IMR-90 (cell line): Measurements from ENCODE around the gene NEO1. TPM values are rescaled to one million over a fixed set of nuclear protein-coding genes. Genes with fewer than 3 reads are reported as not detected.

Source experiments
- ATAC-seq: fragments of 200-7000 bp; cut with Tn5 transposase; 2 replicates; pipeline ENCODE4 v1.9.1; 2020; ENCODE audit warnings: low read depth, mild to moderate bottlenecking, moderate library complexity
- BruUV-seq: library from RNA; stranded (reverse); fragments of 400-500 nt; replicated peaks from 2 replicates; lab custom pipeline; 2021; lab: Mats Ljungman, UMichigan
- CTCF ChIA-PET: fragments of 300-600 bp; formaldehyde crosslinking; extraction: SDS; loops from one replicate; lab custom pipeline; 2021; ENCODE audit warnings: antibody characterized with exemption; lab: Yijun Ruan, JAX
- POLR2A ChIA-PET: fragments of 300-600 bp; sonication (Branson Sonifier 250); formaldehyde crosslinking; loops from one replicate; lab custom pipeline; 2022; ENCODE audit warnings: antibody characterized with exemption; ENCODE audit not compliant: unreplicated experiment; lab: Charles Lee
- DNase-seq: peaks from one replicate; pipeline ENCODE4 v3.0.0; 2013
- H2AFZ ChIP-seq: replicated peaks from 2 replicates; pipeline ENCODE3; 2013; ENCODE audit warnings: low read length, mild to moderate bottlenecking; ENCODE audit not compliant: poor library complexity
- H2AK5ac ChIP-seq: 2 replicates; pipeline ENCODE4 v1.6.1; 2013; ENCODE audit warnings: low read depth, low read length, inconsistent platforms
- H2AK9ac ChIP-seq: replicated peaks from 2 replicates; pipeline ENCODE3; 2013; ENCODE audit warnings: mild to moderate bottlenecking, low read depth, low read length, moderate library complexity; ENCODE audit not compliant: poor library complexity
- H2BK120ac ChIP-seq: 2 replicates; pipeline ENCODE4 v1.6.1; 2013; ENCODE audit warnings: low read depth, low read length, inconsistent platforms
- H2BK15ac ChIP-seq: 3 replicates; pipeline ENCODE4 v1.6.1; 2013; ENCODE audit warnings: low read depth, low read length, inconsistent platforms
- H2BK20ac ChIP-seq: 2 replicates; pipeline ENCODE4 v1.6.1; 2013; ENCODE audit warnings: low read depth, mild to moderate bottlenecking, inconsistent platforms, low read length, moderate library complexity
- H2BK5ac ChIP-seq: 2 replicates; pipeline ENCODE4 v1.6.1; 2013; ENCODE audit warnings: mild to moderate bottlenecking, low read depth, low read length, inconsistent platforms; ENCODE audit not compliant: poor library complexity, severe bottlenecking
- H3K14ac ChIP-seq: replicated peaks from 2 replicates; pipeline ENCODE4 v1.6.1; 2013; ENCODE audit warnings: low read depth, low read length, inconsistent platforms
- H3K18ac ChIP-seq: 2 replicates; pipeline ENCODE4 v1.6.1; 2013; ENCODE audit warnings: low read depth, low read length, control low read depth
- H3K23ac ChIP-seq: 2 replicates; pipeline ENCODE4 v1.6.1; 2013; ENCODE audit warnings: low read depth, low read length, inconsistent platforms
- H3K27ac ChIP-seq: 2 replicates; pipeline ENCODE4 v1.5.1; 2013; ENCODE audit warnings: mild to moderate bottlenecking, control low read depth, low read length; ENCODE audit not compliant: insufficient read depth
- H3K27me3 ChIP-seq: 2 replicates; pipeline ENCODE4 v1.6.1; 2013; ENCODE audit warnings: low read length; ENCODE audit not compliant: control insufficient read depth, insufficient read depth
- H3K36me3 ChIP-seq: 2 replicates; pipeline ENCODE4 v1.6.1; 2013; ENCODE audit warnings: low read length, mixed read lengths; ENCODE audit not compliant: control insufficient read depth, insufficient read depth
- H3K4ac ChIP-seq: 2 replicates; pipeline ENCODE4 v1.6.1; 2013; ENCODE audit warnings: low read depth, low read length, inconsistent platforms
- H3K4me1 ChIP-seq: 2 replicates; pipeline ENCODE4 v1.6.1; 2013; ENCODE audit warnings: low read length, mixed read lengths; ENCODE audit not compliant: control insufficient read depth, insufficient read depth
- H3K4me2 ChIP-seq: 2 replicates; pipeline ENCODE4 v1.6.1; 2013; ENCODE audit warnings: low read depth, mild to moderate bottlenecking, control low read depth, low read length, moderate library complexity
- H3K4me3 ChIP-seq: 2 replicates; pipeline ENCODE4 v1.5.1; 2013; ENCODE audit warnings: low read depth, mild to moderate bottlenecking, control low read depth, low read length, moderate library complexity; ENCODE audit not compliant: insufficient read depth
- H3K56ac ChIP-seq: 2 replicates; pipeline ENCODE4 v1.6.1; 2013; ENCODE audit warnings: low read length, inconsistent platforms; ENCODE audit not compliant: insufficient read depth; ENCODE audit errors: extremely low read depth
- H3K79me1 ChIP-seq, 2 experiments: 2 replicates each; pipeline ENCODE4 v1.6.1; 2013; ENCODE audit warnings: low read length in 2 of 2, inconsistent platforms in 1 of 2, low read depth in 1 of 2
- H3K9ac ChIP-seq: 2 replicates; pipeline ENCODE4 v1.6.1; 2013; ENCODE audit warnings: low read depth, low read length, control low read depth
- H3K9me1 ChIP-seq: 2 replicates; pipeline ENCODE4 v1.6.1; 2013; ENCODE audit warnings: low read length, inconsistent platforms; ENCODE audit not compliant: insufficient read depth
- H3K9me3 ChIP-seq: 2 replicates; pipeline ENCODE4 v1.6.1; 2013; ENCODE audit warnings: low read length; ENCODE audit not compliant: control insufficient read depth, insufficient read depth
- H4K20me1 ChIP-seq: 2 replicates; pipeline ENCODE4 v1.6.1; 2013; ENCODE audit warnings: low read length, inconsistent platforms; ENCODE audit not compliant: insufficient read depth
- H4K5ac ChIP-seq: 2 replicates; pipeline ENCODE4 v1.6.1; 2013; ENCODE audit warnings: mild to moderate bottlenecking, low read depth, low read length, control low read depth
- H4K8ac ChIP-seq, 2 experiments: 2 replicates each; pipeline ENCODE4 v1.6.1; 2013; ENCODE audit warnings: low read depth in 2 of 2, low read length in 2 of 2, control low read depth in 1 of 2, inconsistent platforms in 1 of 2
- H4K91ac ChIP-seq: 2 replicates; pipeline ENCODE4 v1.6.1; 2013; ENCODE audit warnings: low read depth, low read length, inconsistent platforms; ENCODE audit not compliant: insufficient read depth
- BHLHE40 ChIP-seq: fragments of 150-350 bp; IDR thresholded peaks from 2 replicates; pipeline ENCODE4 v1.6.1; 2016; ENCODE audit warnings: mild to moderate bottlenecking, low read depth, low read length
- CEBPB ChIP-seq: IDR thresholded peaks from 2 replicates; pipeline ENCODE4 v1.6.1; 2012; ENCODE audit warnings: low read depth, low read length, improper control_type of control experiment
- CHD1 ChIP-seq: IDR thresholded peaks from 2 replicates; pipeline ENCODE4 v1.6.1; 2012; ENCODE audit warnings: low read depth, low read length, improper control_type of control experiment
- CTCF ChIP-seq: conservative IDR thresholded peaks from 2 replicates; pipeline ENCODE4 v1.5.1; 2012; ENCODE audit warnings: mild to moderate bottlenecking, low read depth, low read length, improper control_type of control experiment
- ELK1 ChIP-seq: fragments of 150-350 bp; IDR thresholded peaks from 2 replicates; pipeline ENCODE4 v1.6.1; 2016; ENCODE audit warnings: low read depth, mild to moderate bottlenecking, low read length, moderate library complexity, borderline replicate concordance
- FOS ChIP-seq: fragments of 150-350 bp; IDR thresholded peaks from 2 replicates; pipeline ENCODE4 v1.6.1; 2016; ENCODE audit warnings: low read depth, low read length
- MAFK ChIP-seq: IDR thresholded peaks from 2 replicates; pipeline ENCODE4 v1.6.1; 2012; ENCODE audit warnings: low read depth, low read length, improper control_type of control experiment
- MAZ ChIP-seq: IDR thresholded peaks from 2 replicates; pipeline ENCODE4 v1.6.1; 2012; ENCODE audit warnings: low read depth, mild to moderate bottlenecking, low read length, improper control_type of control experiment, moderate library complexity, borderline replicate concordance
- MXI1 ChIP-seq: IDR thresholded peaks from 2 replicates; pipeline ENCODE4 v1.6.1; 2012; ENCODE audit warnings: low read depth, mild to moderate bottlenecking, low read length, moderate library complexity, borderline replicate concordance
- NFE2L2 ChIP-seq: fragments of 150-350 bp; IDR thresholded peaks from 2 replicates; pipeline ENCODE4 v1.6.1; 2016; ENCODE audit warnings: low read depth, mild to moderate bottlenecking, low read length
- POLR2A ChIP-seq: IDR thresholded peaks from 2 replicates; pipeline ENCODE4 v1.6.1; 2012; ENCODE audit warnings: mild to moderate bottlenecking, low read depth, low read length
- RAD21 ChIP-seq: IDR thresholded peaks from 2 replicates; pipeline ENCODE4 v1.6.1; 2012; ENCODE audit warnings: low read length, improper control_type of control experiment
- RCOR1 ChIP-seq: IDR thresholded peaks from 2 replicates; pipeline ENCODE4 v1.6.1; 2012; ENCODE audit warnings: mild to moderate bottlenecking, low read length, improper control_type of control experiment; ENCODE audit not compliant: insufficient replicate concordance
- SMC3 ChIP-seq: fragments of 150-350 bp; IDR thresholded peaks from 2 replicates; pipeline ENCODE4 v1.6.1; 2016; ENCODE audit warnings: low read depth, mild to moderate bottlenecking, antibody characterized with exemption, low read length, moderate library complexity
- USF2 ChIP-seq: fragments of 150-350 bp; IDR thresholded peaks from 2 replicates; pipeline ENCODE4 v1.6.1; 2017; ENCODE audit warnings: mild to moderate bottlenecking, antibody characterized with exemption, low read length, low read depth
- WGBS, 2 experiments: methylation state at CpG; one replicate each; pipeline versions ENCODE4 v1.1.5 to v1.1.7; 2013; ENCODE audit warnings: missing lambda C conversion rate in 2 of 2; ENCODE audit not compliant: insufficient read length in 1 of 2; ENCODE audit errors: extremely low coverage in 2 of 2; 5-methylcytosine and 5-hydroxymethylcytosine counted together
- dilution Hi-C: fragments of 300-500 bp; cut with HindIII; formaldehyde crosslinking; loops from one replicate; pipeline ENCODE4 v1.14.3; 2018; ENCODE audit warnings: low sequenced_read_pairs; ENCODE audit not compliant: unreplicated experiment
- in situ Hi-C: fragments of 300-500 bp; cut with MboI; formaldehyde crosslinking; loops from 3 replicates; pipeline ENCODE4 v1.14.3; 2019; ENCODE audit warnings: low sequenced_read_pairs, inconsistent platforms, mixed read lengths
- intact Hi-C: fragments of 100-400 bp; cut with micrococcal nuclease; formaldehyde crosslinking; loops from 2 replicates; pipeline ENCODE4 v1.10.0; 2022
- polyA plus RNA-seq, 3 experiments: library from polyadenylated mRNA; depleted of rRNA; stranded (reverse); fragments of >200 nt; gene quantifications; 2 replicates each; pipeline ENCODE4 v1.2.3, GENCODE V29; 2012; ENCODE audit warnings: low replicate concordance in 1 of 3
- total RNA-seq: library from RNA; depleted of rRNA; stranded (reverse); fragments of >200 nt; gene quantifications from 2 replicates; pipeline ENCODE4 v1.2.3, GENCODE V29; 2012

Gene NEO1
- total and polyA plus RNA-seq, 2 of the 4 experiments (the other 2 are of a cell fraction): 16.3 to 18.5 TPM

- no peak overlapping the region for H4K8ac ChIP-seq
- no peak for DNase-seq
- no peak overlapping the region for H3K23ac ChIP-seq
- no peak overlapping the region for H2AK5ac ChIP-seq
- ChIA-PET POLR2A (no interaction called here), CTCF (interaction anchor here (0.7 kb wide), 1 partner anchor 9 kb away, joined by 4 read pairs; no protein-coding TSS in a partner anchor)
- BruUV-seq: no TSS peak
- no peak overlapping the region for H2AFZ ChIP-seq
- dilution Hi-C loops (no loop called here), intact Hi-C loops (loop anchor here (5.0 kb wide), 1 partner anchor 420 kb away; no protein-coding TSS in a partner anchor), in situ Hi-C loops (no loop called here)
- H2AK9ac ChIP-seq: no peak overlapping the region
- no peaks in the 10 kb centered on the region for H3K79me1 ChIP-seq
- no peak overlapping the region for H4K91ac ChIP-seq
- H3K56ac ChIP-seq: no peak overlapping the region
- H3K36me3 ChIP-seq: peaks cover 8% of the 10 kb centered on the region; the same call in 1 of the 2 replicates
- H3K14ac ChIP-seq: no peak overlapping the region
- H3K4ac ChIP-seq: no peak overlapping the region
- H4K20me1 ChIP-seq: no peaks in the 10 kb centered on the region
- H3K4me3 ChIP-seq: no peak overlapping the region
- peaks cover 4% of the 10 kb centered on the region; the same call in 1 of the 2 replicates for H3K9me1 ChIP-seq
- no peak overlapping the region for H2BK20ac ChIP-seq
- H4K5ac ChIP-seq: no peak overlapping the region
- no peak overlapping the region for H3K27ac ChIP-seq
- no peak overlapping the region for H2BK5ac ChIP-seq
- WGBS, 2 experiments: no CpG with 5 or more reads among the region's 8 CpGs
- H2BK15ac ChIP-seq: no peak overlapping the region
- H3K4me1 ChIP-seq: no peaks in the 10 kb centered on the region
- H3K9ac ChIP-seq: no peak overlapping the region
- no peaks in the 10 kb centered on the region for H3K9me3 ChIP-seq
- no peaks in the 10 kb centered on the region for H3K27me3 ChIP-seq
- no peak overlapping the region for H3K18ac ChIP-seq
- ATAC-seq: no peak
- H3K4me2 ChIP-seq: no peak overlapping the region
- H2BK120ac ChIP-seq: no peak overlapping the region
- no peak for TF ChIP-seq BHLHE40
- no peak for TF ChIP-seq CHD1
- TF ChIP-seq MAFK: no peak
- no peak for TF ChIP-seq USF2
- no peak for TF ChIP-seq POLR2A
- TF ChIP-seq CTCF: no peak
- TF ChIP-seq SMC3: no peak
- no peak for TF ChIP-seq ELK1
- no peak for TF ChIP-seq MXI1
- TF ChIP-seq CEBPB: no peak
- TF ChIP-seq NFE2L2: no peak
- no peak for TF ChIP-seq RCOR1
- TF ChIP-seq MAZ: no peak
- TF ChIP-seq RAD21: no peak
- no peak for TF ChIP-seq FOS
Measured at GRCh38 chr15:73282567-73283365, 230.5 kb downstream of the NEO1 start.
